NT2/D1 (cell line): ENCODE results near the gene FAM89A.

Source experiments
- SUZ12 ChIP-seq: IDR thresholded peaks from 2 replicates; pipeline ENCODE4 v1.6.1; 2011; ENCODE audit not compliant: insufficient read length, insufficient read depth; ENCODE audit errors: extremely low read depth
- YY1 ChIP-seq: IDR thresholded peaks from 2 replicates; pipeline ENCODE4 v1.6.1; 2011; ENCODE audit not compliant: insufficient read length, insufficient read depth
- ZNF274 ChIP-seq: IDR thresholded peaks from 2 replicates; pipeline ENCODE4 v1.6.1; 2011; ENCODE audit warnings: mild to moderate bottlenecking, low read depth, low read length

DNA sequence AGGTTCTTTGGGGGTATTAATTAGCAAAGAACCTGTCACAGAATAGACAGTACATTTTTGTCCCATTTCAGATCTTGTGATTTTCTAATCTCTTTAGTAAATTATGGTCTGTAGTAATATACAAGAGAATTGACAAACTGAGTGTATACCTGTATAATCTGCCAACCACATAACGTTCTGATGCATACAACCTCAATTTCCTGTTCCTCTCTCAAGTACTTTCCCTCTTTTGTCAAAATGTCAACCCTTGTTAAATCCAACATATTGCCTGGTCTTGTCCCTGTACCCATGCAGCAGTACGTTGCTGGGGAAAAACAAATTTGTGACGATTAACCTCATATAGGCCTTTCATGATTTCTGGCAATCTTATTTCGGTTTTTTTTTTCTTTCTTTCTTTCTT, 60.1 kb downstream of the FAM89A start:
- TF ChIP-seq ZNF274 (no peak), YY1 (no peak), SUZ12 (no peak)
